DND-41 (cell line): Measurements from ENCODE around the gene LIX1L.

ENCODE experiments used
- CTCF ChIP-seq: IDR thresholded peaks from 2 replicates; pipeline ENCODE4 v1.5.1; 2012; ENCODE audit warnings: borderline replicate concordance, low read length, moderate library complexity, mild to moderate bottlenecking; ENCODE audit not compliant: poor library complexity, severe bottlenecking; ENCODE audit errors: extremely low read depth
- EZH2 ChIP-seq: IDR thresholded peaks from 3 replicates; pipeline ENCODE4 v1.6.1; 2012; ENCODE audit warnings: borderline replicate concordance, low read depth, mild to moderate bottlenecking, moderate library complexity, low read length, inconsistent platforms; ENCODE audit not compliant: severe bottlenecking

- TF ChIP-seq CTCF = no peak
- TF ChIP-seq EZH2 = no peak
Observed at GRCh38 chr1:145983960-145984830, 26.4 kb upstream of the LIX1L start.
